NOMO-1 (cell line): ENCODE data around the gene PBOV1.
A peak's percentile ranks its signal among the peaks of the same experiment; 100 is the strongest.
"Not testable (repeated sequence)": the region's sequence is repeated elsewhere in the genome, so short reads cannot be mapped to it uniquely, and the experiment has no call there.

ENCODE experiments used
- DNase-seq, 2 experiments: peaks; one replicate each; lab custom pipeline; 2025; ENCODE audit not compliant: unreplicated experiment in 2 of 2; lab: John Stamatoyannopoulos, UW

PBOV1 gene

GRCh38 chr6:138239774-138240173 is 21.5 kb upstream of the PBOV1 start:
- no peak for DNase-seq

GRCh38 chr6:138238368-138238767 is 20.1 kb upstream of the PBOV1 start:
- no peak for DNase-seq

GRCh38 chr6:138237463-138237862 is 19.2 kb upstream of the PBOV1 start:
- no peak for DNase-seq

- no peak for DNase-seq
These were observed 17.4 kb upstream of the PBOV1 start for GRCh38 chr6:138235693-138236092.

- DNase-seq, result no peak
These were observed 16.9 kb upstream of the PBOV1 start for GRCh38 chr6:138235205-138235604.

- no peak for DNase-seq
These were observed 16.1 kb upstream of the PBOV1 start for GRCh38 chr6:138234363-138234762.

- no peak for DNase-seq
These were observed 13.1 kb upstream of the PBOV1 start for GRCh38 chr6:138231381-138231886.

- DNase-seq, result no peak
These were observed 12.6 kb upstream of the PBOV1 start for GRCh38 chr6:138230759-138231380.

- DNase-seq, result no peak
These were observed 11.9 kb upstream of the PBOV1 start for GRCh38 chr6:138230221-138230620.

GRCh38 chr6:138229663-138230179 is 11.4 kb upstream of the PBOV1 start:
- no peak for DNase-seq

- no peak for DNase-seq
These were observed 10.8 kb upstream of the PBOV1 start for GRCh38 chr6:138229072-138229471.

- DNase-seq, result no peak
These were observed 9.1 kb upstream of the PBOV1 start for GRCh38 chr6:138227316-138227781.

GRCh38 chr6:138226700-138227315 is 8.5 kb upstream of the PBOV1 start:
- DNase-seq, result no peak

- no peak for DNase-seq
These were observed 7.7 kb upstream of the PBOV1 start for GRCh38 chr6:138225953-138226352.

GRCh38 chr6:138222901-138223546 is 4.7 kb upstream of the PBOV1 start:
- DNase-seq, result peak; percentile 4 to 35

- no peak for DNase-seq
These were observed 1.6 kb upstream of the PBOV1 start for GRCh38 chr6:138219901-138220300.

- DNase-seq, result no peak
These were observed 1.1 kb upstream of the PBOV1 start for GRCh38 chr6:138219398-138219797.

GRCh38 chr6:138215093-138215782 is 3.1 kb downstream of the PBOV1 start:
- no peak for DNase-seq

- not testable (repeated sequence) for DNase-seq
These were observed 5.8 kb downstream of the PBOV1 start for GRCh38 chr6:138212530-138212929.

- DNase-seq, result no peak
These were observed 6.7 kb downstream of the PBOV1 start for GRCh38 chr6:138211601-138212000.

GRCh38 chr6:138211048-138211581 is 7.2 kb downstream of the PBOV1 start:
- no peak for DNase-seq
